ENCODE results near the gene KAT8. TPM values are rescaled to one million over a fixed set of nuclear protein-coding genes. Genes with fewer than 3 reads are reported as not detected.
A peak's percentile ranks its signal among the peaks of the same experiment; 100 is the strongest.

Gene KAT8
- total and polyA plus RNA-seq, 2 of the 13 experiments (the other 11 are each of a cell fraction or from before 2014, with no cell fraction given), result 79.0 to 84.2 TPM

DNA sequence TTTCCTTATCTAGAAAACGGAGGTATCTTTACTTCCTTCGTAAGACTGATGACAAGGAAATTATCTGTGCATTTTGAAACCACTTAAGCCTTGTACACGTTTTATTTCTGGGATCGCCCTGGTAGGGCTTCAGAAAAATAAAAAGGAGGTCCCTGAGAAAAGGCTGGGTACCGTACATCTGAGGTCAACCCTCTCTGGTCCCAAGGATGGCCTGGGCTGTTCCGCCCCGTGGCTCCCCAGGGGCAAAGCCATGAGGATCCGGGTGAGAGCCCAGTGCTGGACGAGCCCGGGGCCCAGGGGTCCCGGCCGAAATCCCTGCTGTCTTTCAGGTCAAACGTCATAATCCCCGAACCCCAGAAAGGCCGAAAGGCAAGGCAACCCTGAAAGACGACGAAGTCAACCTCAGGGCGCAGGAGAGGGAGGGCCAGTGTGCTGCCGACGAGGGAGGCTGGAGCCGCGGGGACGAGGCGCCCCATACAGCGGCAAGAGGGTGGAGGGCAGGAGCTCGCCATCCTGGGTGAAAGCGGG is 61.8 kb downstream of the KAT8 start (continued):
- 0 out of 2 replicates have a peak, but pooled peaks have one; percentile 9 for TF ChIP-seq RAD21 (CRISPR knock-in tag; IDR thresholded peaks at IDR 0.05)
- TF ChIP-seq ZNF768 (CRISPR knock-in tag; IDR thresholded peaks at IDR 0.05), result peak; percentile 99
- no peak for TF ChIP-seq BCL6 (CRISPR knock-in tag; IDR thresholded peaks at IDR 0.05)
- TF ChIP-seq, protein P1, sequence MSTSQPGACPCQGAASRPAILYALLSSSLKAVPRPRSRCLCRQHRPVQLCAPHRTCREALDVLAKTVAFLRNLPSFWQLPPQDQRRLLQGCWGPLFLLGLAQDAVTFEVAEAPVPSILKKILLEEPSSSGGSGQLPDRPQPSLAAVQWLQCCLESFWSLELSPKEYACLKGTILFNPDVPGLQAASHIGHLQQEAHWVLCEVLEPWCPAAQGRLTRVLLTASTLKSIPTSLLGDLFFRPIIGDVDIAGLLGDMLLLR (CRISPR knock-in tag; IDR thresholded peaks at IDR 0.05), result no peak
- TF ChIP-seq ZFX (CRISPR knock-in tag; IDR thresholded peaks at IDR 0.05; ENCODE audit: low read depth), result peak; percentile 77
- TF ChIP-seq ARID2 (CRISPR knock-in tag; IDR thresholded peaks at IDR 0.05; ENCODE audit: borderline replicate concordance), result peak; percentile 9
- TF ChIP-seq ZNF75D (CRISPR knock-in tag; IDR thresholded peaks at IDR 0.05; ENCODE audit: borderline replicate concordance), result no peak
- TF ChIP-seq EEA1 (CRISPR knock-in tag; IDR thresholded peaks at IDR 0.05; ENCODE audit: borderline replicate concordance), result 0 out of 2 replicates have a peak, but pooled peaks have one; percentile 13
- peak; percentile 57; the same call in 1 of the 2 replicates for TF ChIP-seq PCBP1 (IDR thresholded peaks at IDR 0.05; ENCODE audit: borderline replicate concordance, low read depth, low read length)
- TF ChIP-seq MEIS1 (CRISPR knock-in tag; IDR thresholded peaks at IDR 0.05; ENCODE audit: borderline replicate concordance), result peak; percentile 29; the same call in 1 of the 2 replicates
- TF ChIP-seq, protein P2, sequence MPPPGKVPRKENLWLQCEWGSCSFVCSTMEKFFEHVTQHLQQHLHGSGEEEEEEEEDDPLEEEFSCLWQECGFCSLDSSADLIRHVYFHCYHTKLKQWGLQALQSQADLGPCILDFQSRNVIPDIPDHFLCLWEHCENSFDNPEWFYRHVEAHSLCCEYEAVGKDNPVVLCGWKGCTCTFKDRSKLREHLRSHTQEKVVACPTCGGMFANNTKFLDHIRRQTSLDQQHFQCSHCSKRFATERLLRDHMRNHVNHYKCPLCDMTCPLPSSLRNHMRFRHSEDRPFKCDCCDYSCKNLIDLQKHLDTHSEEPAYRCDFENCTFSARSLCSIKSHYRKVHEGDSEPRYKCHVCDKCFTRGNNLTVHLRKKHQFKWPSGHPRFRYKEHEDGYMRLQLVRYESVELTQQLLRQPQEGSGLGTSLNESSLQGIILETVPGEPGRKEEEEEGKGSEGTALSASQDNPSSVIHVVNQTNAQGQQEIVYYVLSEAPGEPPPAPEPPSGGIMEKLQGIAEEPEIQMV (CRISPR knock-in tag; IDR thresholded peaks at IDR 0.05; ENCODE audit: low read depth), result no peak
- 0 out of 2 replicates have a peak, but pooled peaks have one; percentile 5 for TF ChIP-seq RCOR2 (CRISPR knock-in tag; IDR thresholded peaks at IDR 0.05)
- 0 out of 2 replicates have a peak, but pooled peaks have one; percentile 27 for TF ChIP-seq KDM5B (CRISPR knock-in tag; IDR thresholded peaks at IDR 0.05; ENCODE audit: borderline replicate concordance)
- TF ChIP-seq ZNF652 (CRISPR knock-in tag; IDR thresholded peaks at IDR 0.05; ENCODE audit: borderline replicate concordance, low read depth), result no peak
- no peak for TF ChIP-seq ZNF234 (CRISPR knock-in tag; conservative IDR thresholded peaks at IDR 0.05)
- TF ChIP-seq, protein P3, sequence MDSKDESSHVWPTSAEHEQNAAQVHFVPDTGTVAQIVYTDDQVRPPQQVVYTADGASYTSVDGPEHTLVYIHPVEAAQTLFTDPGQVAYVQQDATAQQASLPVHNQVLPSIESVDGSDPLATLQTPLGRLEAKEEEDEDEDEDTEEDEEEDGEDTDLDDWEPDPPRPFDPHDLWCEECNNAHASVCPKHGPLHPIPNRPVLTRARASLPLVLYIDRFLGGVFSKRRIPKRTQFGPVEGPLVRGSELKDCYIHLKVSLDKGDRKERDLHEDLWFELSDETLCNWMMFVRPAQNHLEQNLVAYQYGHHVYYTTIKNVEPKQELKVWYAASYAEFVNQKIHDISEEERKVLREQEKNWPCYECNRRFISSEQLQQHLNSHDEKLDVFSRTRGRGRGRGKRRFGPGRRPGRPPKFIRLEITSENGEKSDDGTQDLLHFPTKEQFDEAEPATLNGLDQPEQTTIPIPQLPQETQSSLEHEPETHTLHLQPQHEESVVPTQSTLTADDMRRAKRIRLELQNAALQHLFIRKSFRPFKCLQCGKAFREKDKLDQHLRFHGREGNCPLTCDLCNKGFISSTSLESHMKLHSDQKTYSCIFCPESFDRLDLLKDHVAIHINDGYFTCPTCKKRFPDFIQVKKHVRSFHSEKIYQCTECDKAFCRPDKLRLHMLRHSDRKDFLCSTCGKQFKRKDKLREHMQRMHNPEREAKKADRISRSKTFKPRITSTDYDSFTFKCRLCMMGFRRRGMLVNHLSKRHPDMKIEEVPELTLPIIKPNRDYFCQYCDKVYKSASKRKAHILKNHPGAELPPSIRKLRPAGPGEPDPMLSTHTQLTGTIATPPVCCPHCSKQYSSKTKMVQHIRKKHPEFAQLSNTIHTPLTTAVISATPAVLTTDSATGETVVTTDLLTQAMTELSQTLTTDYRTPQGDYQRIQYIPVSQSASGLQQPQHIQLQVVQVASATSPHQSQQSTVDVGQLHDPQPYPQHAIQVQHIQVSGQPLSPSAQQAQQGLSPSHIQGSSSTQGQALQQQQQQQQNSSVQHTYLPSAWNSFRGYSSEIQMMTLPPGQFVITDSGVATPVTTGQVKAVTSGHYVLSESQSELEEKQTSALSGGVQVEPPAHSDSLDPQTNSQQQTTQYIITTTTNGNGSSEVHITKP (CRISPR knock-in tag; IDR thresholded peaks at IDR 0.05; ENCODE audit: low read depth), result no peak
- TF ChIP-seq ZNF883 (CRISPR knock-in tag; IDR thresholded peaks at IDR 0.05; ENCODE audit: not compliant biosample characterization), result no peak
- TF ChIP-seq CENPX (CRISPR knock-in tag; IDR thresholded peaks at IDR 0.05), result no peak
- TF ChIP-seq XBP1 (CRISPR knock-in tag; IDR thresholded peaks at IDR 0.05), result peak; percentile 28; the same call in 1 of the 2 replicates
- no peak; the same call in 1 of the 2 replicates for TF ChIP-seq ZNF235 (CRISPR knock-in tag; IDR thresholded peaks at IDR 0.05; ENCODE audit: borderline replicate concordance)
- TF ChIP-seq MIER3 (CRISPR knock-in tag; IDR thresholded peaks at IDR 0.05; ENCODE audit: borderline replicate concordance), result no peak
- TF ChIP-seq, protein P4, sequence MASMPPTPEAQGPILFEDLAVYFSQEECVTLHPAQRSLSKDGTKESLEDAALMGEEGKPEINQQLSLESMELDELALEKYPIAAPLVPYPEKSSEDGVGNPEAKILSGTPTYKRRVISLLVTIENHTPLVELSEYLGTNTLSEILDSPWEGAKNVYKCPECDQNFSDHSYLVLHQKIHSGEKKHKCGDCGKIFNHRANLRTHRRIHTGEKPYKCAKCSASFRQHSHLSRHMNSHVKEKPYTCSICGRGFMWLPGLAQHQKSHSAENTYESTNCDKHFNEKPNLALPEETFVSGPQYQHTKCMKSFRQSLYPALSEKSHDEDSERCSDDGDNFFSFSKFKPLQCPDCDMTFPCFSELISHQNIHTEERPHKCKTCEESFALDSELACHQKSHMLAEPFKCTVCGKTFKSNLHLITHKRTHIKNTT (CRISPR knock-in tag; IDR thresholded peaks at IDR 0.05), result no peak
- no peak for TF ChIP-seq FOSL1 (CRISPR knock-in tag; IDR thresholded peaks at IDR 0.05; ENCODE audit: borderline replicate concordance)
- TF ChIP-seq ZNF3 (CRISPR knock-in tag; IDR thresholded peaks at IDR 0.05), result 0 out of 2 replicates have a peak, but pooled peaks have one; percentile 30
- TF ChIP-seq SAP130 (CRISPR knock-in tag; IDR thresholded peaks at IDR 0.05; ENCODE audit: low read depth), result no peak

Measured in HepG2 (cell line).